ENCODE results near the gene CCDC24. TPM values are rescaled to one million over a fixed set of nuclear protein-coding genes. Genes with fewer than 3 reads are reported as not detected.
A peak's percentile ranks its signal among the peaks of the same experiment; 100 is the strongest.

Gene CCDC24
- total RNA-seq = 1 to 10 TPM; 1.1 to 1.9 (median 1.6) TPM
- 1 to 10 TPM in 2 of 3 donors, under 1 TPM in 1; 0.83 to 3.9 (median 2.3) TPM for polyA plus RNA-seq
- long read RNA-seq, donor 1, partial matches to known transcripts = 0 of 1 reads
- long read RNA-seq, donor 1, other reads (novel, unspliced or antisense) = 1 of 1 reads
- long read RNA-seq, donor 2, partial matches to known transcripts = 0 of 6 reads
- long read RNA-seq, donor 2, other reads (novel, unspliced or antisense) = 6 of 6 reads

GRCh38 chr1:43991476-43992231, at the start of gene CCDC24:
Gene CCDC24 (plus strand): TSS chr1:43991599. CDS start chr1:43991879, 280 bp downstream.
- H3K27me3 ChIP-seq (ENCODE audit: insufficient read depth in 3 of 3, low read length in 2 of 3) = no peaks in the 10 kb centered on the region
- 1 to 3% (median 1%) methylated on average over 33 to 66 of the region's 66 CpGs for WGBS, 3 donors
- ATAC-seq = peak; percentile 87 to 94 (median 90)
- peak within 1 kb of the TSS; percentile 83 for H3K4me3 ChIP-seq
- peaks cover 0 to 6% of the 10 kb centered on the region in 2 donors for H3K36me3 ChIP-seq (ENCODE audit: insufficient read depth in 1 of 2, low read depth in 1 of 2)
- H3K4me1 ChIP-seq = peaks cover 6% of the 10 kb centered on the region
- DNase-seq = peak; percentile 89 to 92
- TF ChIP-seq, protein P1, sequence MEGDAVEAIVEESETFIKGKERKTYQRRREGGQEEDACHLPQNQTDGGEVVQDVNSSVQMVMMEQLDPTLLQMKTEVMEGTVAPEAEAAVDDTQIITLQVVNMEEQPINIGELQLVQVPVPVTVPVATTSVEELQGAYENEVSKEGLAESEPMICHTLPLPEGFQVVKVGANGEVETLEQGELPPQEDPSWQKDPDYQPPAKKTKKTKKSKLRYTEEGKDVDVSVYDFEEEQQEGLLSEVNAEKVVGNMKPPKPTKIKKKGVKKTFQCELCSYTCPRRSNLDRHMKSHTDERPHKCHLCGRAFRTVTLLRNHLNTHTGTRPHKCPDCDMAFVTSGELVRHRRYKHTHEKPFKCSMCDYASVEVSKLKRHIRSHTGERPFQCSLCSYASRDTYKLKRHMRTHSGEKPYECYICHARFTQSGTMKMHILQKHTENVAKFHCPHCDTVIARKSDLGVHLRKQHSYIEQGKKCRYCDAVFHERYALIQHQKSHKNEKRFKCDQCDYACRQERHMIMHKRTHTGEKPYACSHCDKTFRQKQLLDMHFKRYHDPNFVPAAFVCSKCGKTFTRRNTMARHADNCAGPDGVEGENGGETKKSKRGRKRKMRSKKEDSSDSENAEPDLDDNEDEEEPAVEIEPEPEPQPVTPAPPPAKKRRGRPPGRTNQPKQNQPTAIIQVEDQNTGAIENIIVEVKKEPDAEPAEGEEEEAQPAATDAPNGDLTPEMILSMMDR (IDR thresholded peaks at IDR 0.05) = no peak
- H3K9me3 ChIP-seq = no peaks in the 10 kb centered on the region
- intact Hi-C loops (cut with DNase I) = no loop called here
- H3K27ac ChIP-seq = peak within 1 kb of the TSS; percentile 63

GRCh38 chr1:43942411-43942810, 49.0 kb upstream of the CCDC24 start:
- Histone ChIP-seq H3K4me1 (peaks cover 8% of the 10 kb centered on the region), H3K9me3 (no peaks in the 10 kb centered on the region), H3K27ac (no peak overlapping the region), H3K27me3 (ENCODE audit: insufficient read depth in 3 of 3, low read length in 2 of 3) (no peaks in the 10 kb centered on the region), H3K36me3 (ENCODE audit: insufficient read depth in 1 of 2, low read depth in 1 of 2) (no peaks in the 10 kb centered on the region), H3K4me3 (no peak overlapping the region)
- intact Hi-C loops (cut with DNase I) = loop anchor here in 1 of 2 donors (10.0 kb wide), 1 partner anchor 408 kb away; the partner anchor contains the start of gene PTPRF
- DNase-seq = no peak
- no peak for ATAC-seq
- TF ChIP-seq, protein P1 (IDR thresholded peaks at IDR 0.05) = no peak
- 87 to 90% (median 90%) methylated on average over 3 of the region's 3 CpGs for WGBS, 3 donors

DNA sequence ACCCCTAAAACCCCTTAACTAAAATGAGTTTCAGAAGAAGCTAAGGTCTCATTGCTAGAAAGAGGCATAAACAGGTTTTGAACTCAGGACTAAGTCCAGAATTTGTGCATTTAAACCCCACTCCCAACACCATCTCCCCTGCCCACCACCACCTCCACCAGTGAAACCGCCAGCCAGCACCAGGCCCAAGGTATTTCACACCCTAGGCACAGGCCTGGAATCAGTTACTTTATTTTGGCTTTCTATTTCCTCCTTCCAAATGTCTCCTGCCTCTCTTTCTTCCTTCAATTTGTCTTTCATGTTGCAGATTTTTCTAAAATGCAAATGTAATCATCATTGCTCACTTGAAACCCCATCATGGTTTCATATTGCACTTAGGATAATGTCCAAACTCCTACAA, 46.5 kb upstream of the CCDC24 start:
- TF ChIP-seq, protein P1 (IDR thresholded peaks at IDR 0.05) = no peak
- intact Hi-C loops (cut with DNase I) = loop anchor here in 1 of 2 donors (10.0 kb wide), 1 partner anchor 410 kb away; the partner anchor contains the start of gene PTPRF
- 85 to 100% (median 91%) methylated on average over 1 of the region's 1 CpG for WGBS, 3 donors
- Histone ChIP-seq H3K27ac (no peak overlapping the region), H3K4me3 (no peak overlapping the region), H3K36me3 (ENCODE audit: insufficient read depth in 1 of 2, low read depth in 1 of 2) (peaks cover 0 to 6% of the 10 kb centered on the region in 2 donors), H3K4me1 (peaks cover 31% of the 10 kb centered on the region), H3K27me3 (ENCODE audit: insufficient read depth in 3 of 3, low read length in 2 of 3) (no peaks in the 10 kb centered on the region), H3K9me3 (no peaks in the 10 kb centered on the region)
- ATAC-seq = no peak
- no peak for DNase-seq

DNA sequence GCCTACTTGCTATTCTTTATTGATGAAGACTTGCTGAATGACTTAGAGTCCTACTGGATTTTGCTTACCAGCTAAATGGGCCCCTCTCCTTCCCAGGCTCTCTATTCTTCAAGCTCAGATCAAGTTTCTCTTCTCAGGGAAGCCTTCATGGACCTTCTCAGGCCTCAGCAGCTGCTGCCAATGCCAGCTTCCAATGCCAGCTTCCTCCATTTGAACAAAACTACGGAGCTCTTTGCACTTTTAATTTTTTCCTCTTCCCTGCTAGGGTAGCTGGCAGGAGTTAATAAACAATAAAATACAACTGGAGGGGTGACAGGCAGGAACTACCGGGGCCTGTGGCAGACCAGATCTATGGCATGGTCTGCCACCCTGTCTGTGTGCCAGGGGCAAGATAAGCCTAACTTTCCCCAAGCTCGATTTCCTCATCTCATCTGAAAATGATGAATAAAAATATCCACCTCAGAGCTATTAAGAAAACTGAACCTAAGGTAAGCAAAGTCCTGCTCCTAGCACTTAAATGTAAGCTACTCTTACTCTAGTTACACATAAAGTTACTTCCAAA, 45.6 kb upstream of the CCDC24 start:
- Histone ChIP-seq H3K27ac (peak overlapping the region; percentile 99), H3K27me3 (ENCODE audit: insufficient read depth in 3 of 3, low read length in 2 of 3) (no peaks in the 10 kb centered on the region), H3K36me3 (ENCODE audit: insufficient read depth in 1 of 2, low read depth in 1 of 2) (peaks cover 0 to 15% of the 10 kb centered on the region in 2 donors), H3K9me3 (no peaks in the 10 kb centered on the region), H3K4me3 (peak overlapping the region; percentile 79), H3K4me1 (peaks cover 40% of the 10 kb centered on the region)
- WGBS, 3 donors = 6 to 11% (median 7%) methylated on average over 3 of the region's 3 CpGs
- intact Hi-C loops (cut with DNase I) = loop anchor here in 1 of 2 donors (10.0 kb wide), 1 partner anchor 411 kb away; the partner anchor contains the start of gene PTPRF
- ATAC-seq = no peak
- TF ChIP-seq, protein P1 (IDR thresholded peaks at IDR 0.05) = no peak
- no peak for DNase-seq

Measured in psoas muscle (tissue), 8 donors.